ENCODE measurements around the gene GABBR2.

The GABBR2 gene

DNA sequence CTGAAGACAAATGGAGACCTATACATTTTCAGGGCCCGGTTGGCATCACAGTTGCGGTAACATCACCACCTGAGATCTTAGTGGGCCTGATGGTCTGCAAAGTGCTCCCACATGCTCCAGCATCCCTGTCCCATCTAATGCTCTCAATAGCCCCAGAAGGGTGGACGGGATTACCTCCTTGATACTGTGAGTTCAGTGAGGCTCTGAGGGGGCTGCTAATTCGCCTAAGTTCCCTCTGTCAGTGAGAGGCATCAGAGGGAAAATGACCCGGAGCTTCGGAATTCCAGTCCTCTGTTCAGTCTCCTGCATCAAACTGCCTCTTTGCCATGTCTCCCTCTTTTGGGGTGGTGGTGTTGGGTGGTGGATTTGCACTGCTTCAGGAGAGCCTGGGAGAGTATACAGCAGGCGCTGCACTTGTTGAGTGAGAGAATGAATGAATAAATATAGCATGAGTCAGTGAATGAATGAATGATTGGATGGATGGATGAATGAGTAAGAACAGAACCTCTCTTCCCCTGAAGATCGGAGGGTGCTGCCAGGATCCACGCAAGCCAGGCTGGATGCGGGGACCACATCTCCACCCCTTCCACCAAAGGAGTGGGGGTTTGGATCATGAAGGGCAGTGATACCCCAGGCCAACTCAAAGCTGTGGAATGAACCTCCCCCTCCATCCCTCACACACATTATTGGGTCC lies 141.0 kb downstream of the GABBR2 start:
- no peak for FAIRE-seq

DNA sequence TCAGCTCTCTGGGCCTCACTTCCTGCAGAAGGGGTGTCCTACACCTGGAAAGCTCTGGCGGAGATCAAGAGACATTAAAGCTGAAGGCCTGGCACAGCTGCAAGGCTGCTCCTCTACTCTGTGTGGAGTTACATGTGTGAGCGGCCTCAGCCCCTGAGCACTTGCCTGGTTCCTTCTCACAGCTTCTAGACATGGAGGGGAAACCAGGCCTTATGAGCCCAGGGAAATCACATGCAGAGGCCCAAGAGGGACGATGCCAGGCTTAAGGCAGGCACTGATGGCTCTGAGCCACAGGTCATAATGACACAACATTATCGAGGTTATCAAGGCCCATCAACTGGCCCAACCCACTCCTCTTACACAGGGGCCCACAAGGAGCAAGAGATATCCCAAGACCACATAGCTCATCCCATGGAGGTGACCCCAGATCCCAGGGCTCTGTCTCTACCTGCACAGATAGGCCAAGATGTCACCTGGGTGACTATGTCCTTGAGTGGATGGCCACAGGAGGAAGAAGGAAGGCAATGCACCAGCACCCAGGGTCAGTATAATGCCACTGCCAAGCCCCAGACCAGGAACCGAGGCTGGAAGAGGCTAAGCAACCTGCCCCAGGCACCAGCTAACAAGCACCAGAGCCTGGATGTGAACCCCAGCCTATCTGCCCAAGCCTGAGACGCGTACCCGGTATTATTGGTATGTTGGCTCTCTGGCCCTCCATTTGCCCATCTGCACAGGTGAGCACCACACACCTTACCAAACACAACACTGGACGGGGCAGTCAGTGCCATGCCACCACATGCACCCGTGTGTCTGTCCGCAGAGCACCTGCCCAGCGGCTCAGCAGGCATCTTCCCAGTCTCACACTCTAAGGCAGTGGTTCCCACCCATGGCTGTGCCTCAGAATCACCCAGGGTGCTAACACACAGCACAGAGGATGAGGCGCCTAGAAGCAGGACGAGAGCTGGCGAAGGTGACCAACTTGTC lies 143.3 kb downstream of the GABBR2 start:
- FAIRE-seq = no peak

DNA sequence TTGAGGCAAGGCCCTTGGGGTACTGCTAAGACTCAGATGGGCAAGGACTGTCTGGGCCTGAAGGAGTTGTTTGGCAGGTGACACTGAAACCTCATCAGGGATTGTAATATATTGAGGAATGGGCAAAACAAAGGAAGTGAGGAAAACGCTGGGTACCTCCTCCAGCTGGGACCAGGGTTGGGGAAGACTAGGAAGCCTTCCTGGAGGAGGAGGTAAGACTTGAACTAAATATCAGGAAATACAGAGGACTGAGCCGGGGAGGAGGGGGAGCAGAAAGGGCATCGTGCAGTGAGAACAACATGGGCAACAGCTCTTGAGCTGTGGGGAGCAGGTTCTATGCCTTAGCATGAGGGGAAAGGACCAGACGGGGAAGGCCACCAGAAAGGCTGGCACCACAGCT lies 144.0 kb downstream of the GABBR2 start:
- FAIRE-seq = no peak

DNA sequence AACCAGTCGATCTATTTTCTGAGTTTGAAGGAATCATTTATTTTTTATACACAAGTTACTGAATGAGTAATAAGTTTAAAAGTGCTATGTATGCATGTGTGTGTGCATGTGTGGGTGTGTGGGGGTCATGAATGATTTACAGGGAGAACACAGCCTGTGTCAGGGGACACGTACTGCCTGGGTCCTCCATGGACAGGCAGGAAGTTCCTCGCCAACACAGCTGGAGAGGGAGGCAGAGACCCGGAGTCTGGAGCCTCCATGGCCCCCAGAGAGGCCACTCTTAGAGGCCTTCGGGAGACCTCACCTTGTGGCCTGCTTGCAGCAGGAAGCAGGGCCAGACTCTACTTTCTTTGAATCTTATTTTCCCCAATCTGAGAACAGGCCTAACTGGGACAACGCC lies 144.7 kb downstream of the GABBR2 start:
- FAIRE-seq = no peak

- FAIRE-seq = no peak
Measured at GRCh38 chr9:98563212-98563907, 145.4 kb downstream of the GABBR2 start.

DNA sequence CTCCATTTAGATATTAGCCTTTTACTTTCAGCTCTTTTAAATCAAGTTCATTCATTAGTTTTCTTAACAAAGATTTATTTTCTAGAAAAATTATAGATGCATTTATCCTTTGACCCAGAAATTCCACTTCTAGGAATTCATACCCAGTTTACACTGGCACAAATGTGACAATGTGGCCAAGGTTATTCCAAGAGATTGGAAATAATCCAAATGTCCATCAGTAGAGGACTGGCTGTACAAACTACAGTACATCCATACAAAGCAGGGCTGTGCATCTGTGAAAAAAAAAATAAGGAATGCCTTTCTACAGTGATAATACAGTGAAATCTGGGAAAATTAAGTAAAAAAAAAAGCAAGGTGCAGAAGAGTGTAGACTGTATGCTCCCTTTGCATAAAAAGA lies 149.2 kb downstream of the GABBR2 start:
- no peak for FAIRE-seq

DNA sequence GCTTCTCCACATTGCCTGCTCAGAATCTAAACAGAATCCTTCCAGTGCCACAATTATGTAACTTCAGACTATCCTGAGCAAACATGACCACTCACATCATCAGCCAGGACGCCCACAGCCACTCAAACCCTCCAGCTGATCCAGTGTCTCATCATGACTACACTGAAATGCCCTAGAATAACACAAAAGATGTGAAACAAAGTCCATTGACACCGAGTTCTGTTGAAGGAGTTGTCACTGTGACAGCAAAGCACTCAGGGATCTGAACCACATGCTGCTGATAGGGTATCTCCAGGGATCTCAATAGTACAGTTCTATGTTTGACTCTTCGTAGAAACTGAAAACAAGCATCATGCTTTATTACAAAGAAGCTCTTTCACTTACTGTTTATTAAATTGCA lies 150.2 kb downstream of the GABBR2 start:
- no peak for FAIRE-seq

GRCh38 chr9:98556511-98556910 lies 152.2 kb downstream of the GABBR2 start:
- FAIRE-seq = no peak

- FAIRE-seq = no peak
Measured at GRCh38 chr9:98555651-98556465, 152.9 kb downstream of the GABBR2 start.

GRCh38 chr9:98554752-98555151 lies 154.0 kb downstream of the GABBR2 start:
- no peak for FAIRE-seq

- FAIRE-seq = no peak
Measured at GRCh38 chr9:98552331-98552730, 156.4 kb downstream of the GABBR2 start.

- FAIRE-seq = no peak
Measured at GRCh38 chr9:98551511-98552286, 157.0 kb downstream of the GABBR2 start.

DNA sequence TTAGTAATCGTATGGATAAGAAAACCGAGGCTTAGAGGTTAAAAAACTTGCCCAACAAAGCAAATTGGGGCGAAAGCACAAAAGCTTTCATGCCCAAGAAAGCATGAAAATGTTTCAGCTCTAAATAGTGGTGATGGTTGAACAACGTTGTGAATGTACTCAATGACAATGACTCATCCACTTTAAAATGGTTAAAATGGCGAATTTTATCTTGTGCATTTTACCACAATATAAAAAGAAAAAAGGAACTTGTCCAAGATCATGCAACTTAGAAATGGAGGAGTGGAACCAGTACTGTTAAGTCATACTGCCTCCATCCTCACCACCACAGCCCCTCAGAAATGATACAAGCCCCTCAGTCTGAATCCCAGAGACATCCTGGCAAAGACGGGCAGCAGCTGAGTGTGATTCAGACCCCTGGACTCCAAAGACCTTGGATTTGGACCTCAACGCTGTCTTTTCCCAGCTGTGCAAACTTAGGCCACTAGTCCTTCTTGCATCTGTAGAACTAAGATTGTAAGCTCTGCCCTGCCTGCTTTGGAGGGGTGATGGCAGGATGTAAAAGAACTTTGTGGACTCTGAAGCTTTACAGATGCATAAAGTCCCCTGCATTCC lies 158.4 kb downstream of the GABBR2 start:
- no peak for FAIRE-seq

- FAIRE-seq = no peak
Measured at GRCh38 chr9:98549401-98549800, 159.3 kb downstream of the GABBR2 start.

- FAIRE-seq = no peak
Measured at GRCh38 chr9:98547606-98548005, 161.1 kb downstream of the GABBR2 start.

- FAIRE-seq = no peak
Measured at GRCh38 chr9:98545021-98545420, 163.7 kb downstream of the GABBR2 start.

- no peak for FAIRE-seq
Measured at GRCh38 chr9:98541684-98542230, 167.0 kb downstream of the GABBR2 start.

DNA sequence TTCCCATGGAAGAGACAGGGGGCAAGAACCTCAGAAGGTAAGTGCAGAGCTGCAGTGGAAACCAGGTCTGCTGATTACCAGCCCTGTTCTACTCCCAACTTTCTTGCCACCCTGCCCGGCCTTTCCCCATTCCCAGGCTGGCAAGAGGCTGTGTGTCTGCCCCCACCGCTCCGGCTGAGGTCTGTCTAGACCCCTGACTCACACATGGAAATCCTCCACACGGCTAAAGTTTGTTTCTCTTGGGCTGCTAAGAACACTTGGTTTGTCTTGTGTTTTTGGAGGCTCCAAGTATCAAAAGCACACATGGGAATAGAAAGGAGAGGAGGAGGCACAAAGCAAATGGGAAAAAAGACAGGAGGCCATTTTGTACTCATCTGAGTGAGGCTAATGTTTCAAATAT lies 168.3 kb downstream of the GABBR2 start:
- no peak for FAIRE-seq

DNA sequence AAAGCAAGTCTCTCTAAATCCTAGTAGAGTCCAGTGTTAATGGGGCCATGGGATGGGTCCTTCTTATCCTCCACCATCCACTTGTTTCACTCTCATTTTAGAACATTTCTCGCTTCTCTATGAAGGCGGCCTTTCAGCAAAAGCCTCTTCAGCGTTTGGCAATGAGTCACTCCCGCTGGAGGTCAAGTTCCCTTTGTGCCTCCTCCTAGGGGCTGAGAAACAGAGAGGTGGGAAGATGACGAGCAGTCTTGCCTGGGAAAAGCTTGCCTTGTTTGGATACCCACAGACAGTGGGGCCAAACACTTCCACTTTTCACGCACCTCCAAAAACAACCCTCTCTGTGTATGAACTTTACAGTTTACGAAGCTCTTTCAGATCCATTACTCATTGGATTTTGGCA lies 168.8 kb downstream of the GABBR2 start:
- no peak for FAIRE-seq

DNA sequence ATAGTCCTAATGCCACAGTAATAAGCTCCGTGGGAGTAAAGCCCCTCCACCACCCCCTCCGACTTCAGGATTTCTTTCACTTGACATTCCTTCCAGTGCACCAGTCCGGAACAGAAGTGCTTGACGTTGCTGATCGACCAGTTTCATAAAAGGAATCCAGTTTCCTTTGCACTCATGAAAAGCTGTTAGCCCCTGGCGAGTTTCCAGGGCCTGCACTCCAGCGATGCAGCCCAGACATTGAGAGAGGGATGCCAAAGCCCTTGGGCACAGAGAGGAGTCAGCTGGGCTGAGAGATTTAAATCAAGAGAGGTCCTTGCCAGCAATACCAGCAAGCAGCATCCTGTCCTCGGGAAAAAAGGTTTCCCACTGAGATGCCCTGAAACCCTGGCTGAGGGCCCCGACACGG lies 170.1 kb downstream of the GABBR2 start:
- FAIRE-seq = no peak

GRCh38 chr9:98538203-98538602 lies 170.5 kb downstream of the GABBR2 start:
- FAIRE-seq = no peak

Measured in colon (tissue), 2 donors.